Inflammatory macrophage treated with lipopolysaccharide for 1 hour (primary cell): ENCODE data around the gene GBX2.
A peak's percentile ranks its signal among the peaks of the same experiment; 100 is the strongest.

Source experiments
- DNase-seq, 2 donors: peaks; one replicate each; pipeline ENCODE4 v3.0.0-alpha.2; 2020 to 2022

The GBX2 gene

GRCh38 chr2:236180076-236180816 is 12.1 kb upstream of the GBX2 start:
- DNase-seq, result no peak

- no peak for DNase-seq
Measured at GRCh38 chr2:236179236-236180075, 11.3 kb upstream of the GBX2 start.

GRCh38 chr2:236178890-236179235 is 10.7 kb upstream of the GBX2 start:
- DNase-seq, result no peak

- peak in 1 of 2 donors; percentile 34 for DNase-seq
Measured at GRCh38 chr2:236177967-236178889, 10.0 kb upstream of the GBX2 start.

GRCh38 chr2:236177604-236177966 is 9.4 kb upstream of the GBX2 start:
- DNase-seq, result no peak

GRCh38 chr2:236176951-236177350 is 8.8 kb upstream of the GBX2 start:
- no peak for DNase-seq

- no peak for DNase-seq
Measured at GRCh38 chr2:236176417-236176816, 8.2 kb upstream of the GBX2 start.

- DNase-seq, result peak; percentile 64 to 79
Measured at GRCh38 chr2:236175548-236176150, 7.5 kb upstream of the GBX2 start.

- no peak for DNase-seq
Measured at GRCh38 chr2:236173729-236174607, 5.8 kb upstream of the GBX2 start.

GRCh38 chr2:236173036-236173728 is 5.0 kb upstream of the GBX2 start:
- no peak for DNase-seq

GRCh38 chr2:236172255-236173035 is 4.3 kb upstream of the GBX2 start:
- DNase-seq, result no peak

- DNase-seq, result no peak
Measured at GRCh38 chr2:236171680-236172254, 3.6 kb upstream of the GBX2 start.

GRCh38 chr2:236171181-236171679 is 3.0 kb upstream of the GBX2 start:
- no peak for DNase-seq

GRCh38 chr2:236170590-236171165 is 2.5 kb upstream of the GBX2 start:
- no peak for DNase-seq

- DNase-seq, result no peak
Measured at GRCh38 chr2:236169741-236170589, 1.8 kb upstream of the GBX2 start.

- no peak for DNase-seq
Measured at GRCh38 chr2:236169151-236169721, 1.1 kb upstream of the GBX2 start.

GRCh38 chr2:236167297-236168109 is 683 bp downstream of the GBX2 start:
- no peak for DNase-seq
